GM21737 (cell line): ENCODE measurements around the gene CEMP1.
"Not testable (repeated sequence)": the region's sequence is repeated elsewhere in the genome, so short reads cannot be mapped to it uniquely, and the experiment has no call there.

ENCODE experiments used
- ATAC-seq: cut with Tn5 transposase; IDR thresholded peaks from one replicate; pipeline ENCODE4 v1.9.1; 2021; ENCODE audit warnings: mild to moderate bottlenecking, moderate library complexity; ENCODE audit not compliant: unreplicated experiment

The CEMP1 gene

DNA sequence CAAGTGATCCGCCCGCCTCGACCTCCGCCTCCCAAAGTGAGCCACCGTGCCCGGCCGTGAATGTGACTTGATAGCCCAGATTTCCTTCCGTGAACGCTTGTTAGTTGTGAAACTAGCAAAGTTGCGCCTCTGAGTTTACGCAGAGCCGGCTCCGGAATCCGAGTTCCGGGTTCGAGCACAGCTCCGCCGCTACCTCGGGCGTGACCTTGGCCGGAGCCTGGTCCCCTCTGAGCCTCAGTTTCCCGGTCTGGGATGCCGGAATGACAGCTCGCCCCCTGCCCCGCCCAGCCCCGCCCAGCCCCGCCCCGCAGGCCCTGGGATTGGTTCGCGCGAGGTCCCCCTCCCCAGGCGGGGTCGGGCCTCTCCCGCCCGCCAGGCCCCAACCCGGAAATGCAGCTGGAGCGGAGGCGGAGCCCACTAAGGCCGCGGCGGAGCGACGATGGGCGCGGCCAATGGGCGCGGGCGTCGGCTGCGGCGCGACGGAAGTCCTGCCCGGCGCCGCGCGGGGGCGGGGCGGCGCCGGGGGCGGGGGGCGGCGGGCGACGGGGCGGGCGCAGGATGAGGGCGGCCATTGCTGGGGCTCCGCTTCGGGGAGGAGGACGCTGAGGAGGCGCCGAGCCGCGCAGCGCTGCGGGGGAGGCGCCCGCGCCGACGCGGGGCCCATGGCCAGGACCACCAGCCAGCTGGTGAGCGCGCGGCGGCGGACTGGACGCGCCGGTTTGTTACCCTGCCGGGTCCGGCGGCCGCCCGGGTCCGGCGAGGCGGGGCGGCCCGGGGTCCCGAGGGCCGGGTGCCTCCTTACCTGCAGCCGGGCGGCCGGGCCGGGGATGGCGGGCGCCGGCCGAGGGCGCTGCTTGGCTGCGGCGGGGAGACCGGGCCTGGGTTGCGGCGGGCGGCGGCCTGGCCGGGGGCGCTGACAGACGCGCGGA, 6.5 kb upstream of the CEMP1 start, which contains the start of gene PDPK1:
PDPK1 (plus strand) TSS at position 571 of the 929 bp plus-strand sequence; CDS start at position 663, 92 bp downstream.
- ATAC-seq, result peak; percentile 68

DNA sequence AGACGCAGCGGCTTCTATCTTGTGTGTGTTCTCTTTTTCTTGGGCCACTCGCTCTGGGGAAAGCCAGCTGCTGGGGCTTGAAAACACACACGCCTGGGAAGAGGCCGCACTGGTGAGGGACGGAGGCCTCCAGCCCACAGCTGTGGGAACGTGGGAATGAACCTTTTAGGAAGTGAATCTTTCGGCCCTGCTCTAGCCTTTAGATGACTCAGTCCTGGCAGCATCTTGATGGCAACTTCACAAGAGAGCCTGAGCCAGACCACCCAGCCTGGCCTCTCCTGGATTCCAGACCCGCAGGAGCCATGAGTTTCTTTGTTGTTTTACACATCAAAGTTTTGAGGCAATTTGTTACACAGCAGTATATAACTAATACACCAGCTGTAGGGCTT, 4.4 kb upstream of the CEMP1 start:
- no peak for ATAC-seq

DNA sequence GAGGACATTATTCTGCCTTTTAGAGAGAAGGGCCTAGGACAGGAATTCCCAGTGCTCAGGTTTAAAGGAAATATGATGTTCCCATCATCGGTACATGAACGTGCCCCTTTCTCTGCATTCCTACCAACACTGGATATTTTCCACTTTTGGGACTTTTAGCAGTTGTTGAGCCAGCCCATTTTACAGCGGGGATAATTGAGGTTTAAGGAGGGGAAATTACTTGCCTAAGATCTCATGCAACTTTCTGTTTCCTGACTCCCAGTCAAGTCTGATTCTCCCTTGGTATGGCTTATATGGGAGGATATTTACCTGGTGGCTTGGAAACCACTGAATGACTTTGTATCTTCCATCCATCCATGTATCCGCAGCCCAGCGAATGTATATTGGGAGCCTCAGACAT, 3.1 kb upstream of the CEMP1 start:
- not testable (repeated sequence) for ATAC-seq

DNA sequence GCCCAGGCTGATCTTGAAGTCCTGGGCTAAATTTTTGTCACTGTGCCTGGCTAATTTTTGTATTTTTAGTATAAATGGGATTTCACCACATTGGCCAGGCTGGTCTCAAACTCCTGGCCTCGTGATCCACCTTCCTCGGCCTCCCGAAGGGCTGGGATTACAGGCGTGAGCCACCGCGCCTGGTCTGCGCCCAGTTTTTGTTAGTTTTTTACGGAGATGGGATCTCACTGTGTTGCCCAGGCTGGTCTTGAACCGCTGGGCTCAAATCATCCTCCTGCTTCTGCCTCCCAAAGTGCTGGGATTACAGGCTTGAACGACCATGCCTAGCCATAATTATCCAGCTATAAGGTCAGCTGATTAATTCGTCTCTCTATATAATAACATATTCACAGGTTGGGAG, 2.7 kb upstream of the CEMP1 start:
- ATAC-seq, result no peak

DNA sequence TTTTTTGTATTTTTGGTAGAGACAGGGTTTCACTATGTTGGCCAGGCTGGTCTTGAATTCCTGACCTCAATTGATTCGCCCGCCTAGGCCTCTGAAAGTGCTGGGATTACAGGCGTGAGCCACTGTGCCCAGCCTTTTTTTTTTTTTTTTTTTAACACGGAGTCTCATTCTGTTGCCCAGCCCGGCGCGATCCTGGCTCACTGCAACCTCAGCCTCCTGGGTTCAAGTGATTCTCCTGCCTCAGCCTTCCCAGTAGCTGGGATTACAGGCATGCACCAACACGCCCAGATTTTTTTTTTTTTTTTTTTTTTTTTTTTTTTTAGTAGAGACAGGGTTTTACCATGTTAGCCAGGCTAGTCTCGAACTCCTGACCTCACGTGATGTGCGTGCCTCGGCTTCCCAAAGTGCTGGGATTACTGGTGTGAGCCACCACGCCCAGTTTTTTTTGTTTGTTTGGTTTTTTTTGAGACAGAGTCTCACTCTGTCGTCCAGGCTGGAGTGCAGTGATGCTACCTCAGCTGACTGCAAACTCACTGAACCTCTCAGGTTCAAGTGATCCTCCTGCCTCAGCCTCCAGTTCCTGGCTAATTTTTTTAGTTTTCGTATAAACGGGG, 2.0 kb upstream of the CEMP1 start:
- ATAC-seq, result not testable (repeated sequence)

DNA sequence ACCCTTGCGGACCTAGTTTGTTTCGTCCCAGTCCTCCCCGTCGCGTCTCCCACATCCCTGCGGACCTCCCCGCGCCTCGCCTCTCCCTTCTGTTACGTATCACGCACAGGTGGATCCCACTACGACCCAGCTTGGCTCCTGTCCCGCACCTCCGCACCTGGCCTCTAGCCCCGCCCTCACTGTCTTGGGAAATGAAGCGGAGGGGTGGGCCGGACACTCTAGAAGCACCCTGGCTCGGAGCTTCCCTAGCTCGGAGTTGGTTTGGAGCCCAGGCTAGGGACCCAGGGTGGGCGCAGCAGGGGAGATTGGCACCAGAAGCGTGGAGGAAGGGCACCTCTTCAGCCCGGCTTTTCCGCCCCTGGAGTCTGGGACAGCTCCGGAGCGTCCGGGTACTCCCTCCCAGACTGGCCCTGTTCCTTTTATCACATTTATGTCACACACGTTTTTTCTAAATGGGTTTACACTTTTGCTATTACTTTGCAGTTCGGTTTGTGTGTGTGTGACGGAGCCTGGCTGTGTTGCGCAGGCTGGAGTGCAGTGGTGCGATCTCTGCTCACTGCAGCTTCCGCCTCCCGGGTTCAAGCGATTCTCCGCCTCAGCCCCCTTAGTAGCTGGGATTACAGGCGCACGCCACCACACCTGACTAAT, 1.4 kb upstream of the CEMP1 start:
- no peak for ATAC-seq

DNA sequence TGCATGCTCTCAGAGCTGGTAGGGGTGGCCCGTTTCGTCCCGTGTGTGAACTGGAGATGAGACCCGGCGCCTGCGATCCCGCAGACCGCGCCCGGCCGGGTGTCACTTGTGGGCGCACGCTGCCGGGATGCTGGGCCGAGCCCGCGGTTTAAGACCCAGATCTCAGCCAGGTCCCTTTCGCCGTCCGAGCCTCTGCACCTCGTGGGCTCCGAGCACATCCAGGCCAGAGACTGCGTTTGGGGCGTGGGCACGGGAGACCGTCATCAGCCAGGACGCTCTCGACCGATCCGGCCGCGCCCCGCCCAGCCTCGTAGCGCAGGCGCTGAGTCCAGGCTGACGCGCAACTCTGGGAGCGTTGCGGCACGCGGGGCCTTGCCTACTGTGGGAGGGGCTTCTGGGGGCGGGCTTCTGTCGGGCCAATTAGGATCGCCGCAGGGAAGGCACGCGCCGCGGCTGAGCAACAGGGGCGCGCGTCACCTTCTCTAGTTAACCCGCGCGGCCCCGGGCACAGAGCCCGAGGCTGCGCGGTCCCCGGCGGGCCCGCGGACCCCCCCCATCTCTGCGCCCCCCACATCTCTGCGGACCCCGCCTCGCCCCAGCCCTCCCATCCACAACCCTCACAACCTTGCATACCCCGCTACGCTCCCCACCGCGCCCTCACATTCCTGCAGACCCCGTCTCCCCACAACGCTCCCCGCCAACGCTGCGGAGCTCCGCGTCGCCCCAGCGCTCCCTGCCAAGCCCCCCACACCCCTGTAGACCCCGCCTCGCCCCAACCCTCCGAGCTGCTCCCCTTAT, 687 bp upstream of the CEMP1 start:
- peak; percentile 71 for ATAC-seq

DNA sequence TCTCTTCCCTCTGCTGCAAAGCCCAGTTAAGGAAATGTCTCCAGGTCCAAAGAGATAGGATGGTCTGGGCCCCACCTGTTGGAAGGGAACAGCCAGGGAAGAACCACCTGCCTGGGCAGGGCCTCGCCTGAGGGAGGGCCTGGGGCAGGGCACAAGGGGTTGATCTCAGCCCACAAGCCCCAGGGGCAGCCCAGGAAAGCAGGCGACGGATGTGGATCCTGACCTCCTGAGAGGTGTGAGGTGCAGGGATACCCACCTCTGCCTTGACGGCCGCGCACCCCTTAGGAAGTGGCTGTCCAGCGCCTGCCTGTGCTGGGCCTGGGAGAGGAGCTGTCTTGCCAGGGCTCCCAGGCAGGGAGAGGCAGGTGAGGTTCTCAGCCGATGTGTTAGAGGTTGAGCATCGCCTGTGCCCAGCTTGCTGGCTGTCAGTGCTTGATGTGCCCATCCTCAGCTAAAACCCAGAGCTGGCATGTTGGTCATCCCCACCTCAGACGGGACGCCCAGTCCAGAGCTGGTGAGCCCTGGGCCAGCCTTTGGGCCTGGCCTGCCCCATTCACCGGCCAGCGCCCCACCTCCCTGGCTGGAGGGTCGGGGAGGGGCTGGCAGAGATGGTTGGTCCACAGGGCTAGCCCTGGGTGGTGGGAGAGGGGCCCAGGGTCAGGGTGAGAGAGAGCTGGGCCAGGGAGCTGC, 434 bp downstream of the CEMP1 start:
- no peak for ATAC-seq

DNA sequence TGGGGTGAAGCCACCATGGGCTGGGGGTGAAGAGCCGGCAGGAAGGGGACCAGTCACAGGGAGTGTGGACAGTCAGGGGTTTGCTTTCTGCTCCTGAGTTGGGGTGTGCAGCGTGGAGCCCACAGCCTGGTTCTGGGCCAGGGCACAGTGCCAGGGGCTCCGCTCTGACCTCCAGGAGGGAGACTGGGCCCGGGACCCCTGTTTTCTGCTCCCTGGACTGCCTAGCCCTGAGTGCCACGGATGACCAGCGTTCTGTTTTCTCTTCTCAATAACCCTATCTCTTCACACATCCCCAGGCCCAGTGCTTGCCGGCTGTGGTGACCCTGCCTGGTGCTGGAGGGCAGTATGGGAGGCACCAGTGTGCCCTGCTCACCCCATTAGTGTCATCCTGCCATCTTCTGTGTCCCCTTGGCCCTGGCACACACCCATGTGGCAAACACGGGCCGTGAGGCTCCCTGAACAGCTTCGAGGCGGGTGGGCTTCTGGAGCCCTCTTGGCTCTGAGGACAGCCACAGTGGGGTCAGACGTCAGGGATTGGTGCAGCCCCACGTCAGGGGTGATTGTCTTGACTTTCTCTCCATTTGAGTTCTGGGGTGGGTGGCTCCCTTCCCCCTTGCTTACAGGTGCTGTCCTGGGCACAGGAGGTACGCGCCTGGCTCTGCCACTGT, 1.1 kb downstream of the CEMP1 start:
- no peak for ATAC-seq

DNA sequence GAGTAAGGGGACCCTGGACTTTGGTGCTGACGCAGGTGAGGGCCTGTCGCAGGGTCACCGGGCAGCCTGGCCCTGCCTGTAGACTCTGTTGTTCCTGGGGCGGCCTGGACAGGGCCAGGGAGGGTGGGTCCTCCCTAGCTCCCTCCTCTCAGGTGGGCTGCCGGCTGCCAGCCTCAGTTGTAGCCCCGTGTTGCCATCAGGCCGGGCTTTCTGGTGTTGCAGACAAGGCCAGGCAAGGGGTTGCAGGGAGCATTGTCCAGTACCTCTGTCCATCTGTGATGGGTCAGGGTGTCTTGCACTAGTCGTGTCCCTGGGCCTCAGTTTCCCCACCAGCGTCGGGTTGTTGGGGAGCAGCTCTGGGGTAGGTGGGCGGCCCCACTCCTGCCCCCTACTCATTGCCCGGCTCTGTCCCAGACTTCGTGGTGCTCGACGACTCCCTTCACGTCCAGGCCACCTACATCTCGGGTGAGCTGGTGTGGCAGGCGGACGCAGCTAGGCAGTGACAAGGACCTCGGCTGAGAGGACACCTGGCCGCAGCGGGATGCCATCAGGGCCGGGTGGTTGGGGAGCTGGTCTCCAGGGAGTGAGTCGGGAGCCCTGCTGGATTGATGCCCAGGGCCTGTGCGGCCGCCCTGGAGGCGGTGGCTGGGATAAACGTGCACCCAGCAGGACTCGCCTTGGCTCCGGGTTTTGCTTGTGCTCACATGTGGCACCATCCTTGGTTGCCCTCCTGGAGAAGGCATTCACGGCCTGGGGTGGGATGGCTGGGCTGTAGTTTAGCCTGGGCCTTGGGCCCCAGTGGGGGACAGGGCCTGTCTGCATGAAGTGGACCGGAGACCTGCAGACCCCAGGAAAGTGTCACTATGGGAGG, 1.9 kb downstream of the CEMP1 start:
- ATAC-seq, result no peak

DNA sequence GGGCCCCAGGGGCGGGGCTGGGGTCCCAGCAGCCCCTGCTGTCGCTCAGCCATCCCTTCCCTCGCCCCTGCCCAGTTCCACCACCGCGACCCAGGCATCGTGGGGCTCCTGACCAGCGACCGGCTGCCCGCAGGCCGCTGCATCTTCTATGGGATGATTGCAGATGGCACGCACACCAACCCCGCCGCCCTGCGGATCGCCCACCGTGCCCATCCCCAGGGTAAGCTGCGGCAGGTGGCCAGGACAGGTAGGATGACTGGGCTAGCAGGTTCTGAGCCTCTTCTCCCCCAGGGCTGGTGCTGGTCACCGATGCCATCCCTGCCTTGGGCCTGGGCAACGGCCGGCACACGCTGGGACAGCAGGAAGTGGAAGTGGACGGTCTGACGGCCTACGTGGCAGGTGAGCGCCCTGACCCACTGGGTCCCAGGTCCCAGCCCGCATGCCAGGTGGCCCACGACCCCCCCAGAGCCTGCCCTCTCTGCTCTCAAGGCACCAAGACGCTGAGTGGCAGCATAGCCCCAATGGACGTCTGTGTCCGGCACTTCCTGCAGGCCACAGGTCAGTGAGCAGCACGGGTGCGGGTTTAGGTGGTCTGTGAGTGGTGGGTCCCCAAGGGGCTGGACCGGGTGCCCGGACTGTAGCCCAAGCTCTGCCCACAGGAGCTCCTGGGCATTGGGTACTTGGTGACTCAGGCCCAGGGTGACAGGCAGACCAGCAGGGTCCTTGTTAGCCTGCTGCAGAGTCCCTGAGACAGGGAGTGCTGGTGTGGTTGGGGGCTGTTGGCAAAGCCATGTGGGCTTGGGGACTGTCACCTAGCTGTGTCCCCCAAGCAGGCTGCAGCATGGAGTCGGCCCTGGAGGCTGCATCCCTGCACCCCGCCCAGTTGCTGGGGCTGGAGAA, 2.8 kb downstream of the CEMP1 start:
- no peak for ATAC-seq

DNA sequence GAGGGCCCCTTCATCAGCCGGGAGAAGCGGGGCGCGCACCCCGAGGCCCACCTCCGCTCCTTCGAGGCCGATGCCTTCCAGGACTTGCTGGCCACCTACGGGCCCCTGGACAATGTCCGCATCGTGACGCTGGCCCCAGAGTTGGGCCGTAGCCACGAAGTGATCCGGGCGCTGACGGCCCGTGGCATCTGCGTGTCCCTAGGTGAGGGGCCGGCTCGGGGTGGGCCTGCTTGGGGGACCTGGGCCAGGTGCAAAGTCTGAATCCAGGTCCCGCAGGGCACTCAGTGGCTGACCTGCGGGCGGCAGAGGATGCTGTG, 3.5 kb downstream of the CEMP1 start:
- no peak for ATAC-seq

DNA sequence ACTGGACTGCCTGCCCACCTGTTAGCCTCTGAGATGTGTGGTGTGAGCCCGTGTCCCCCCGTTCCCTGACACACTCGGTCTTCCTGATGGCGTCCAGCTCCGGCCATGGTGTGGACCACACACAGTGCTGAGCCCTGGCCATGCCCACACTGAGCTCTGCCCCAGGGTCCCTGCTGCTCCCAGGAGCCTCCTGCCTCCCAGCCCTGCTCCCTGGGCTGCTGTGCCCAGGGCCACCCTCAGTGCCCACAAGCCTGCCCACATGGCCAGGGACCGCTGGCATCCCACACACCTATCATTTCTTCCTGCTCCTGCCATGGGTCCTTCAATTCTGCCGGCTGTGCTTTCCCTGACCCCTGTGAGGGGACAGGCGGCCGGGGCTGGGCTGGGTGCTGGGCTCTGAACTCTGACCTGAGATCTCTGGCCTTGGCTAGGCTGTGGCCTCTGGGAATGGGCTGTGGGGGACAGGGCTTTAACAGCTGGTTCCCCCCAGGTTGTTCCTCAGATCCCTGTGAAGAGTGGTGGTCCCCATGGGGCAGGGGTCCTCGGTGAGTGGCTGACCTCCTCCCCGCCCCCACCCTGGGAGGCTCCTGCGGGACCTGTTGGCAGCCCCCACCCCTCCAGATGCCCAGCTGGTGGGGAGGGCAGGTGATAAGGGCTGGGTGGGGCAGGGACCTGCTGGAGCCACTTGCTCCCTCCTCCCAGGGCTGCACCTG, 4.0 kb downstream of the CEMP1 start:
- ATAC-seq, result no peak

DNA sequence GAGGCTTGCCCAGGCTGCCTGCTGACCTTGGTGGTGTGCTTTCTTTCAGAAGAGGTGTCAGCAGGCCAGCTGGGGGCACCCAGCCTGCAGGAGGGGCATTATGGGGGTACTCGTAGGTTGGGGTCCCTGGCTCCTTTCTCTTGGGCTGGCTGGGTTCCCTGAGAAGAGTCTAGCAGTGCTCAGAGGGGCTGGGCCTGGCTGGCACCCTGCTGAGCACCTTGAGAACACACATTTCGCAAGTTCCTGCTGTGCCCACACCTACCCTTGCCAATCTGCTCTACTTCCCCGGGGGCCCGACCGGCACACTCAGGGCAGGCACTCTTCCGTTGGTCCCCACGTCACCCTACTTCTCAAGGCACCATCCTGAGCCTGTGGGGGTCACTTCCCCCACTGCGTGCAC, 5.1 kb downstream of the CEMP1 start:
- no peak for ATAC-seq

DNA sequence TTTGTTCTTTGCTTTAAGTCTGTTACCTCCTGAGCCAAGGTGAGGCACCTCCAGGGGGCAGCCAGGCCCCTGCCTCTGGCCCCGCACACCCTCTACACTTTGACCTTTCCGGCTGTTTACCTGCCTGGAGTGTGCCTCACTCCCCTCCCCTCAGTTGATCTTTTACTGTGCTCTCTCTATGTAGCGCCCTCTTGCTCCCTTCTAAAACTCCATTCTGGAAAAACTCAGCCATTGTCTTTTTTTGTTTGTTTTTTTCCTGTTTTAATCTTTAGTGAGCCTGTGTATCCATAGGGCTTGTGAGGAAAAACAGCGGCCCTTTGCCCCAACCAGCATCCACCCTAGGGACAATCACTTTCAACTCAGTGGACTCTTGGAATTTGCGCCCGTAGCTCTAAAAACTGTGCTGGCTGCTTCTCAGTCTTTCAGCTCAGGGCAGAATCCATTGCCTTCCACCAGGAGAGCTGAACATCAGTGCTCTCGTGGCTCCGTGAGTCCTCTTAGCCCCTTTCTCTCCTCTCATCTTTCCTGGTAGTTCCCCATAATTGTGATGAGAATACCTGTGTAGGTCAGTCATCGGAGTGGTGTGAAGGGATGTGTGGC, 6.8 kb downstream of the CEMP1 start:
- no peak for ATAC-seq

DNA sequence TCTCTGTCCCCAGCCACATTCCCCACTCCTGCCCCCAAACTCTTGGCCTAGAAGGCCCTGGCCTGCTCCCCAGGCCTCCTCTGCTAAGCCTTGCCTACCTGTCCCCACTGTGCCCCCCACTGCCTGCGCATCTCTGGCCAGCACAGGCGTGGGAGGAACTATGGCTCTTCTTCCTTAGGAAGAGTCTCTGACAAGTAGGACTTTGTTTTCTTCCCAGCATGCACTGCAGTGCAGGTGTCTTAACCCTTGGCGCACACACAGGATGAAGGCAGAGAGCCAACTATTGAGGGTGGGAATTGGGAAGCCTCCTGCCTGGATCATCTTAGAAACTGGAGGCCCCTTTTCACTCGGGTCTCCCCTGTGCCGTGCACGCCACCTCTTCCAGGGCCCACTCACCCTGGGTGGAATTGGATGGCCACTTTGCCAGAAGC, 7.4 kb downstream of the CEMP1 start:
- no peak for ATAC-seq
